OCI-LY3 (cell line): ENCODE measurements around the gene IQSEC1.

ENCODE experiments used
- H2AFZ ChIP-seq: fragments of 200-600, 300-600 bp; shearing (Covaris generic); 2 replicates; pipeline ENCODE4 v1.6.0; 2014; ENCODE audit warnings: antibody characterized with exemption, low read depth, low read length
- H3K27ac ChIP-seq: fragments of 200-600, 300-600 bp; sonication (generic); 2 replicates; pipeline ENCODE4 v1.5.1; 2014; ENCODE audit warnings: mild to moderate bottlenecking, low read length, moderate library complexity, mixed read lengths
- H3K27me3 ChIP-seq: fragments of 200-600, 300-600 bp; sonication (generic); 2 replicates; pipeline ENCODE4 v1.6.1; 2014; ENCODE audit warnings: low read depth, low read length, mixed read lengths
- H3K36me3 ChIP-seq: fragments of 200-600, 300-600 bp; sonication (generic); replicated peaks from 2 replicates; pipeline ENCODE3; 2014; ENCODE audit warnings: low read depth, low read length, mixed read lengths
- H3K4me1 ChIP-seq: fragments of 300-600, 200-600 bp; sonication (generic); 2 replicates; pipeline ENCODE4 v1.6.1; 2014; ENCODE audit warnings: low read length, mixed read lengths
- H3K4me2 ChIP-seq: fragments of 200-600, 300-600 bp; sonication (generic); 2 replicates; pipeline ENCODE4 v1.6.1; 2014; ENCODE audit warnings: low read length, mixed read lengths
- H3K4me3 ChIP-seq: fragments of 300-600, 200-600 bp; sonication (generic); 2 replicates; pipeline ENCODE4 v1.5.1; 2014; ENCODE audit warnings: antibody characterized with exemption, mild to moderate bottlenecking, low read length, moderate library complexity
- H3K79me2 ChIP-seq: fragments of 300-600, 200-600 bp; shearing (Covaris generic); 2 replicates; pipeline ENCODE4 v1.6.1; 2014; ENCODE audit warnings: mild to moderate bottlenecking, low read length, mixed read lengths
- H3K9ac ChIP-seq: fragments of 300-600, 200-600 bp; shearing (Covaris generic); 2 replicates; pipeline ENCODE4 v1.6.0; 2014; ENCODE audit warnings: mild to moderate bottlenecking, low read length, moderate library complexity
- H3K9me3 ChIP-seq: fragments of 200-600, 300-600 bp; shearing (Covaris generic); 2 replicates; pipeline ENCODE4 v1.6.1; 2014; ENCODE audit warnings: low read length, mixed read lengths; ENCODE audit not compliant: insufficient read depth
- H4K20me1 ChIP-seq: fragments of 200-600, 300-600 bp; sonication (generic); 2 replicates; pipeline ENCODE4 v1.6.1; 2016; ENCODE audit warnings: low read length, mixed read lengths; ENCODE audit not compliant: insufficient read depth
- CTCF ChIP-seq: fragments of 200-600, 300-600 bp; sonication (generic); IDR thresholded peaks from 2 replicates; pipeline ENCODE4 v1.5.1; 2014; ENCODE audit warnings: antibody characterized with exemption, low read length, low read depth
- EZH2phosphoT487 ChIP-seq: fragments of 200-600 bp; shearing (Covaris generic); IDR thresholded peaks from 2 replicates; pipeline ENCODE4 v1.6.1; 2018; ENCODE audit warnings: antibody characterized with exemption, mixed run types, low read depth

The IQSEC1 gene

GRCh38 chr3:12895391-12896062, 177.7 kb downstream of the IQSEC1 start:
- peaks cover 13% of the 10 kb centered on the region for H4K20me1 ChIP-seq
- no peak overlapping the region for H3K4me2 ChIP-seq
- no peak overlapping the region for H3K27ac ChIP-seq
- peaks cover 7% of the 10 kb centered on the region for H3K27me3 ChIP-seq
- H3K4me1 ChIP-seq = peaks cover 5% of the 10 kb centered on the region; the same call in 1 of the 2 replicates
- no peak overlapping the region for H3K9ac ChIP-seq
- H2AFZ ChIP-seq = no peak overlapping the region
- H3K36me3 ChIP-seq = peaks cover 32% of the 10 kb centered on the region
- no peaks in the 10 kb centered on the region for H3K79me2 ChIP-seq
- TF ChIP-seq CTCF = no peak
- no peak for TF ChIP-seq EZH2phosphoT487
- no peaks in the 10 kb centered on the region for H3K9me3 ChIP-seq
- no peak overlapping the region for H3K4me3 ChIP-seq

- peaks cover 13% of the 10 kb centered on the region for H4K20me1 ChIP-seq
- no peaks in the 10 kb centered on the region for H3K9me3 ChIP-seq
- no peak overlapping the region for H3K4me3 ChIP-seq
- H2AFZ ChIP-seq = no peak overlapping the region
- no peaks in the 10 kb centered on the region for H3K79me2 ChIP-seq
- peaks cover 5% of the 10 kb centered on the region; the same call in 1 of the 2 replicates for H3K4me1 ChIP-seq
- peaks cover 25% of the 10 kb centered on the region for H3K36me3 ChIP-seq
- no peak overlapping the region for H3K27ac ChIP-seq
- no peak overlapping the region for H3K4me2 ChIP-seq
- H3K9ac ChIP-seq = no peak overlapping the region
- TF ChIP-seq CTCF = no peak
- no peak for TF ChIP-seq EZH2phosphoT487
- peaks cover 16% of the 10 kb centered on the region for H3K27me3 ChIP-seq
These were observed 178.6 kb downstream of the IQSEC1 start for GRCh38 chr3:12894629-12895028.

- peaks cover 11% of the 10 kb centered on the region for H3K4me1 ChIP-seq
- no peaks in the 10 kb centered on the region for H3K79me2 ChIP-seq
- H3K36me3 ChIP-seq = peaks cover 17% of the 10 kb centered on the region
- H3K27ac ChIP-seq = no peak overlapping the region
- peaks cover 22% of the 10 kb centered on the region for H3K27me3 ChIP-seq
- no peaks in the 10 kb centered on the region for H3K9me3 ChIP-seq
- H4K20me1 ChIP-seq = peaks cover 13% of the 10 kb centered on the region
- H3K4me3 ChIP-seq = no peak overlapping the region
- H3K4me2 ChIP-seq = no peak overlapping the region
- H2AFZ ChIP-seq = no peak overlapping the region
- TF ChIP-seq EZH2phosphoT487 (no peak), CTCF (no peak)
- H3K9ac ChIP-seq = no peak overlapping the region
These were observed 179.4 kb downstream of the IQSEC1 start for GRCh38 chr3:12893852-12894251.

GRCh38 chr3:12893247-12893646, 180.0 kb downstream of the IQSEC1 start:
- Histone ChIP-seq H3K36me3 (peaks cover 11% of the 10 kb centered on the region), H3K27me3 (peaks cover 28% of the 10 kb centered on the region), H3K4me1 (peaks cover 11% of the 10 kb centered on the region), H3K4me2 (no peak overlapping the region), H4K20me1 (peaks cover 7% of the 10 kb centered on the region), H3K9ac (no peak overlapping the region), H3K27ac (no peak overlapping the region), H3K9me3 (no peaks in the 10 kb centered on the region), H3K4me3 (no peak overlapping the region), H3K79me2 (no peaks in the 10 kb centered on the region), H2AFZ (no peak overlapping the region)
- TF ChIP-seq CTCF (no peak), EZH2phosphoT487 (no peak)
